NCI-H146 treated with DMSO at 0.1 percent for 48 hours (cell line): ENCODE measurements around the gene DNAJC30.
"Not testable (repeated sequence)": the region's sequence is repeated elsewhere in the genome, so short reads cannot be mapped to it uniquely, and the experiment has no call there.

Experiments
- DNase-seq: peaks from one replicate; lab custom pipeline; 2025; ENCODE audit not compliant: unreplicated experiment; lab: John Stamatoyannopoulos, UW

Gene DNAJC30

GRCh38 chr7:73683056-73683787 is at the start of gene DNAJC30, which contains the start of gene BUD23:
TSS of gene DNAJC30 (minus strand) at chr7:73683453. CDS start at chr7:73683423, 30 bp downstream.
TSS of gene BUD23 (plus strand) at chr7:73683597. CDS start at chr7:73683626, 29 bp downstream.
- peak; percentile 86 for DNase-seq

GRCh38 chr7:73732397-73732796 is 49.1 kb upstream of the DNAJC30 start:
- no peak for DNase-seq

- no peak for DNase-seq
Measured at GRCh38 chr7:73730485-73730884, 47.2 kb upstream of the DNAJC30 start.

- DNase-seq = no peak
Measured at GRCh38 chr7:73728551-73728950, 45.3 kb upstream of the DNAJC30 start.

- DNase-seq = no peak
Measured at GRCh38 chr7:73727952-73728351, 44.7 kb upstream of the DNAJC30 start.

- no peak for DNase-seq
Measured at GRCh38 chr7:73726083-73726466, 42.8 kb upstream of the DNAJC30 start.

GRCh38 chr7:73723813-73724212 is 40.6 kb upstream of the DNAJC30 start:
- no peak for DNase-seq

- DNase-seq = no peak
Measured at GRCh38 chr7:73722785-73723184, 39.5 kb upstream of the DNAJC30 start.

GRCh38 chr7:73722182-73722581 is 38.9 kb upstream of the DNAJC30 start:
- DNase-seq = not testable (repeated sequence)

- DNase-seq = no peak
Measured at GRCh38 chr7:73721377-73721817, 38.1 kb upstream of the DNAJC30 start.

- DNase-seq = not testable (repeated sequence)
Measured at GRCh38 chr7:73720443-73720842, 37.2 kb upstream of the DNAJC30 start.

GRCh38 chr7:73719806-73720169 is 36.5 kb upstream of the DNAJC30 start:
- DNase-seq = no peak

GRCh38 chr7:73718905-73719805 is 35.9 kb upstream of the DNAJC30 start, which contains the start of gene STX1A:
TSS of gene STX1A (minus strand) at chr7:73719669. CDS start at chr7:73719631, 38 bp downstream.
- peak; percentile 28 for DNase-seq

- DNase-seq = no peak
Measured at GRCh38 chr7:73718438-73718881, 35.2 kb upstream of the DNAJC30 start.

GRCh38 chr7:73717991-73718405 is 34.7 kb upstream of the DNAJC30 start:
- no peak for DNase-seq

GRCh38 chr7:73717025-73717807 is 34.0 kb upstream of the DNAJC30 start:
- DNase-seq = no peak

- DNase-seq = no peak
Measured at GRCh38 chr7:73716318-73716890, 33.2 kb upstream of the DNAJC30 start.

GRCh38 chr7:73715648-73716317 is 32.5 kb upstream of the DNAJC30 start:
- peak; percentile 93 for DNase-seq

- DNase-seq = not testable (repeated sequence)
Measured at GRCh38 chr7:73713319-73713718, 30.1 kb upstream of the DNAJC30 start.

GRCh38 chr7:73712773-73713172 is 29.5 kb upstream of the DNAJC30 start:
- no peak for DNase-seq
